Measurements from ENCODE around the gene TWF2. TPM values are rescaled to one million over a fixed set of nuclear protein-coding genes. Genes with fewer than 3 reads are reported as not detected.
A peak's percentile ranks its signal among the peaks of the same experiment; 100 is the strongest.

Gene TWF2
- polyA plus RNA-seq, 3 donors, result 141 to 199 (median 176) TPM

DNA sequence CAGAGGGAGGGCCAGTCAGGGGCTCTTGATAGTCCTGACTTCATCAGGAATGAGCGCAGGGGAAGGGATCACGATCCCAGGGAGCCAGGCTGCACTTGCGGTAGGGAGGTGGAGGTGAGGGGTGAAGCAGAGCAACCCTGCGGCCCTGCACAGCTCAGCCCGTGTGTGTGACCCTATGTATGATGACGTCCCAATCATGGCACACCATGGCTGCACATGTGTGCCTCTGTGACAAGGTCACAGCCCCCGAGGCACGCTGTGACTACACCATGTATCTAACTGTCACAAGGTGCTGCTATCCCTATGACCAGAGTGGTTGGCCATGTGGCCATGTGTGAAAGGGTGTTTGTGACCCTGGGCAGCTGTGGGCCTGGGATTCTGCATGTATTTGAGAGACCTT lies 54.3 kb downstream of the TWF2 start:
- no peak for DNase-seq
- Mint-ChIP-seq H3K27me3 (ENCODE audit: low read depth in 3 of 3) (peaks cover 0 to 2% (median 0%) of the 10 kb centered on the region in 3 donors), H3K4me3 (no peak overlapping the region), H3K4me1 (peaks cover 51% of the 10 kb centered on the region), H3K27ac (peak overlapping the region in 2 of 7 donors; percentile 71 to 84), H3K36me3 (peaks cover 0 to 5% of the 10 kb centered on the region in 2 donors), H3K9me3 (peaks cover 0 to 5% (median 0%) of the 10 kb centered on the region in 7 donors)
- Histone ChIP-seq H3K4me3 (replicated peaks in 1 of 3; ENCODE audit: low read depth in 2 of 3, low read length in 3 of 3) (no peak overlapping the region), H3K27ac (ENCODE audit: low read depth in 1 of 2, low read length in 2 of 2) (no peak overlapping the region), H3K79me2 (ENCODE audit: insufficient read depth, low read length) (peaks cover 9% of the 10 kb centered on the region), H4K20me1 (ENCODE audit: insufficient read depth, low read length) (no peaks in the 10 kb centered on the region), H3K9me3 (replicated peaks in 1 of 2; ENCODE audit: control insufficient read depth in 1 of 2, insufficient read depth in 1 of 2, low read length in 2 of 2) (no peaks in the 10 kb centered on the region), H3K9ac (ENCODE audit: insufficient read depth, low read length, poor library complexity, severe bottlenecking) (no peak overlapping the region), H3K4me2 (replicated peaks; ENCODE audit: extremely low read depth, low read length, poor library complexity, severe bottlenecking) (no peak overlapping the region), H3K27me3 (ENCODE audit: control insufficient read depth in 2 of 2, insufficient read depth in 2 of 2, low read length in 2 of 2) (no peaks in the 10 kb centered on the region), H2AFZ (ENCODE audit: insufficient read depth, low read depth, low read length, poor library complexity, severe bottlenecking) (no peak overlapping the region), H3K36me3 (replicated peaks in 1 of 2; ENCODE audit: control insufficient read depth in 1 of 2, insufficient read depth in 2 of 2, low read length in 2 of 2) (no peaks in the 10 kb centered on the region), H3K4me1 (ENCODE audit: control insufficient read depth in 1 of 2, insufficient read depth in 2 of 2, low read length in 2 of 2) (peaks cover 40% of the 10 kb centered on the region in 2 donors)
- WGBS (ENCODE audit: insufficient coverage), result 94% methylated on average over 5 of the region's 8 CpGs
- intact Hi-C loops (cut with micrococcal nuclease), result no loop called here
- TF ChIP-seq, protein P1, sequence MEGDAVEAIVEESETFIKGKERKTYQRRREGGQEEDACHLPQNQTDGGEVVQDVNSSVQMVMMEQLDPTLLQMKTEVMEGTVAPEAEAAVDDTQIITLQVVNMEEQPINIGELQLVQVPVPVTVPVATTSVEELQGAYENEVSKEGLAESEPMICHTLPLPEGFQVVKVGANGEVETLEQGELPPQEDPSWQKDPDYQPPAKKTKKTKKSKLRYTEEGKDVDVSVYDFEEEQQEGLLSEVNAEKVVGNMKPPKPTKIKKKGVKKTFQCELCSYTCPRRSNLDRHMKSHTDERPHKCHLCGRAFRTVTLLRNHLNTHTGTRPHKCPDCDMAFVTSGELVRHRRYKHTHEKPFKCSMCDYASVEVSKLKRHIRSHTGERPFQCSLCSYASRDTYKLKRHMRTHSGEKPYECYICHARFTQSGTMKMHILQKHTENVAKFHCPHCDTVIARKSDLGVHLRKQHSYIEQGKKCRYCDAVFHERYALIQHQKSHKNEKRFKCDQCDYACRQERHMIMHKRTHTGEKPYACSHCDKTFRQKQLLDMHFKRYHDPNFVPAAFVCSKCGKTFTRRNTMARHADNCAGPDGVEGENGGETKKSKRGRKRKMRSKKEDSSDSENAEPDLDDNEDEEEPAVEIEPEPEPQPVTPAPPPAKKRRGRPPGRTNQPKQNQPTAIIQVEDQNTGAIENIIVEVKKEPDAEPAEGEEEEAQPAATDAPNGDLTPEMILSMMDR (IDR thresholded peaks at IDR 0.05), result no peak

DNA sequence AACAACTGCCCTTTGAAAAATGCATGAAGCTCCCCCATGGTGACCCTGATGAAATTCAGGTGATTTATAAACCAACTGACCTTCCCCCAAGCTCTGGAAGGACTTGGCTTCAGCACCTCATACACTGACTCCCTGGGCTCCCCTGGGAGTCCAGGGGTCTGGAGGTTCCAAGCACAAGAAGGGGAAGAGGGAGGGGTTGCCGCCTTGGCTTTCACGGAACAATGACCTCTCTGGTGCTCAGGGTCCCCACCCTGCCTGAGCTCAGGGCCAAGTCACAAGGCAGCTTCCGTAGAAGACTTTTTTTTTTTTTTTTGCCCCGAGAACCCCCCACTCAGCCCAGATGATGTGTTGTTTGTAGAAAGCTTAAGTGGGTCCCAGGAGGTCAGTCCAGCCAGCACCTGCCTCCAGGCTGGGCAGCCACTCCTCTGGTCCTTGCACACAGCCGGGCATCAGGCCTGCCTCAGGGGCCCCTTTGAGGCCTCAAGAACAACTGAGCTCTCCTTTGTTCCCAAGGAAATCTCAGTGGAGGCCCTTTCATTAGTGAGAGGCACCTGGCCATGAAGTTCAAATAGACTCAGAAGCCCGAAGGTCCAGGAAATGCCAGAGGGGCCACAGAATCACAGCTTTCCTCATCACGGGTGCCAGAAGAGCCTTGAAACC lies 55.0 kb downstream of the TWF2 start:
- no peak overlapping the region for H3K4me3 Mint-ChIP-seq
- intact Hi-C loops (cut with micrococcal nuclease), result no loop called here
- peaks cover 0 to 2% (median 2%) of the 10 kb centered on the region in 3 donors for H3K27me3 Mint-ChIP-seq (ENCODE audit: low read depth in 3 of 3)
- Histone ChIP-seq H3K4me2 (replicated peaks; ENCODE audit: extremely low read depth, low read length, poor library complexity, severe bottlenecking) (no peak overlapping the region), H3K4me1 (ENCODE audit: control insufficient read depth in 1 of 2, insufficient read depth in 2 of 2, low read length in 2 of 2) (peaks cover 33% of the 10 kb centered on the region in 2 donors), H3K9me3 (replicated peaks in 1 of 2; ENCODE audit: control insufficient read depth in 1 of 2, insufficient read depth in 1 of 2, low read length in 2 of 2) (no peaks in the 10 kb centered on the region), H3K9ac (ENCODE audit: insufficient read depth, low read length, poor library complexity, severe bottlenecking) (no peak overlapping the region), H3K4me3 (replicated peaks in 1 of 3; ENCODE audit: low read depth in 2 of 3, low read length in 3 of 3) (no peak overlapping the region), H3K79me2 (ENCODE audit: insufficient read depth, low read length) (peaks cover 9% of the 10 kb centered on the region), H4K20me1 (ENCODE audit: insufficient read depth, low read length) (no peaks in the 10 kb centered on the region), H3K27me3 (ENCODE audit: control insufficient read depth in 2 of 2, insufficient read depth in 2 of 2, low read length in 2 of 2) (no peaks in the 10 kb centered on the region), H3K36me3 (replicated peaks in 1 of 2; ENCODE audit: control insufficient read depth in 1 of 2, insufficient read depth in 2 of 2, low read length in 2 of 2) (no peaks in the 10 kb centered on the region), H2AFZ (ENCODE audit: insufficient read depth, low read depth, low read length, poor library complexity, severe bottlenecking) (no peak overlapping the region), H3K27ac (ENCODE audit: low read depth in 1 of 2, low read length in 2 of 2) (no peak overlapping the region)
- no peak for DNase-seq
- peaks cover 0 to 5% of the 10 kb centered on the region in 2 donors for H3K36me3 Mint-ChIP-seq
- TF ChIP-seq, protein P1 (IDR thresholded peaks at IDR 0.05), result no peak
- 100% methylated on average over 1 of the region's 7 CpGs for WGBS (ENCODE audit: insufficient coverage)
- H3K9me3 Mint-ChIP-seq, result peaks cover 0 to 5% (median 0%) of the 10 kb centered on the region in 7 donors
- H3K27ac Mint-ChIP-seq, result no peak overlapping the region
- H3K4me1 Mint-ChIP-seq, result peaks cover 43% of the 10 kb centered on the region

All from CD14-positive monocyte (primary cell).